ENCODE measurements around the gene OLFM2. TPM values are rescaled to one million over a fixed set of nuclear protein-coding genes. Genes with fewer than 3 reads are reported as not detected.

OLFM2 gene
- total and polyA plus RNA-seq, 9 of the 15 experiments (the other 6 are each of a cell fraction or from before 2014, with no cell fraction given), result 0.10 to 0.33 (median 0.23) TPM; not detected in 4

GRCh38 chr19:9914315-9915207 lies 21.8 kb downstream of the OLFM2 start (continued):
- no peak for TF ChIP-seq YBX1 (IDR thresholded peaks at IDR 0.05)
- no peak for TF ChIP-seq TEAD2 (tag; IDR thresholded peaks at IDR 0.05)
- TF ChIP-seq NR2F6 (CRISPR knock-in tag; IDR thresholded peaks at IDR 0.05), result no peak
- no peak for TF ChIP-seq MCM2 (IDR thresholded peaks at IDR 0.05; ENCODE audit: low read depth)
- TF ChIP-seq ZNF707 (CRISPR knock-in tag; conservative IDR thresholded peaks at IDR 0.05), result no peak
- TF ChIP-seq NFATC3 (IDR thresholded peaks at IDR 0.05), result no peak
- TF ChIP-seq BHLHE40 (IDR thresholded peaks at IDR 0.05; ENCODE audit: low read length), result no peak
- no peak for TF ChIP-seq MIER1 (IDR thresholded peaks at IDR 0.05; ENCODE audit: low read depth)
- TF ChIP-seq JUNB (CRISPR knock-in tag; conservative IDR thresholded peaks at IDR 0.05), result no peak
- TF ChIP-seq IRF1 (CRISPR knock-in tag; IDR thresholded peaks at IDR 0.05; ENCODE audit: borderline replicate concordance), result no peak
- no peak for TF ChIP-seq SREBF2 (CRISPR knock-in tag; IDR thresholded peaks at IDR 0.05)
- no peak for TF ChIP-seq CHD1 (IDR thresholded peaks at IDR 0.05; ENCODE audit: low read length)
- TF ChIP-seq, protein P1, sequence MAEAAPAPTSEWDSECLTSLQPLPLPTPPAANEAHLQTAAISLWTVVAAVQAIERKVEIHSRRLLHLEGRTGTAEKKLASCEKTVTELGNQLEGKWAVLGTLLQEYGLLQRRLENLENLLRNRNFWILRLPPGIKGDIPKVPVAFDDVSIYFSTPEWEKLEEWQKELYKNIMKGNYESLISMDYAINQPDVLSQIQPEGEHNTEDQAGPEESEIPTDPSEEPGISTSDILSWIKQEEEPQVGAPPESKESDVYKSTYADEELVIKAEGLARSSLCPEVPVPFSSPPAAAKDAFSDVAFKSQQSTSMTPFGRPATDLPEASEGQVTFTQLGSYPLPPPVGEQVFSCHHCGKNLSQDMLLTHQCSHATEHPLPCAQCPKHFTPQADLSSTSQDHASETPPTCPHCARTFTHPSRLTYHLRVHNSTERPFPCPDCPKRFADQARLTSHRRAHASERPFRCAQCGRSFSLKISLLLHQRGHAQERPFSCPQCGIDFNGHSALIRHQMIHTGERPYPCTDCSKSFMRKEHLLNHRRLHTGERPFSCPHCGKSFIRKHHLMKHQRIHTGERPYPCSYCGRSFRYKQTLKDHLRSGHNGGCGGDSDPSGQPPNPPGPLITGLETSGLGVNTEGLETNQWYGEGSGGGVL (CRISPR knock-in tag; IDR thresholded peaks at IDR 0.05), result no peak
- TF ChIP-seq ZBTB49 (CRISPR knock-in tag; IDR thresholded peaks at IDR 0.05; ENCODE audit: borderline replicate concordance), result no peak
- no peak for TF ChIP-seq PML (IDR thresholded peaks at IDR 0.05; ENCODE audit: low read length)
- TF ChIP-seq, protein P2, sequence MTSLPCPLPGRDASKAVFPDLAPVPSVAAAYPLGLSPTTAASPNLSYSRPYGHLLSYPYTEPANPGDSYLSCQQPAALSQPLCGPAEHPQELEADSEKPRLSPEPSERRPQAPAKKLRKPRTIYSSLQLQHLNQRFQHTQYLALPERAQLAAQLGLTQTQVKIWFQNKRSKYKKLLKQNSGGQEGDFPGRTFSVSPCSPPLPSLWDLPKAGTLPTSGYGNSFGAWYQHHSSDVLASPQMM (CRISPR knock-in tag; IDR thresholded peaks at IDR 0.05), result no peak
- no peak for TF ChIP-seq ZNF134 (CRISPR knock-in tag; conservative IDR thresholded peaks at IDR 0.05)
- 0 out of 2 replicates have a peak, but pooled peaks have one; percentile 13 for TF ChIP-seq CBFA2T3 (IDR thresholded peaks at IDR 0.05)
- TF ChIP-seq RUNX1 (IDR thresholded peaks at IDR 0.05; ENCODE audit: low read depth), result no peak
- TF ChIP-seq IFI16 (CRISPR knock-in tag; IDR thresholded peaks at IDR 0.05), result no peak
- TF ChIP-seq FOXA3 (CRISPR knock-in tag; conservative IDR thresholded peaks at IDR 0.05 in 1 of 2, IDR thresholded peaks at IDR 0.05 in 1 of 2), result no peak
- no peak for TF ChIP-seq HDAC8 (tag; IDR thresholded peaks at IDR 0.05)
- 0 out of 2 replicates have a peak, but pooled peaks have one; percentile 52 for TF ChIP-seq ELF1 (tag; IDR thresholded peaks at IDR 0.05)
- no peak for TF ChIP-seq MTF1 (CRISPR knock-in tag; IDR thresholded peaks at IDR 0.05; ENCODE audit: borderline replicate concordance)
- TF ChIP-seq HDGF (IDR thresholded peaks at IDR 0.05), result 0 out of 2 replicates have a peak, but pooled peaks have one; percentile 91
